PC-9 (cell line): Measurements from ENCODE around the gene ATP11C. TPM values are rescaled to one million over a fixed set of nuclear protein-coding genes. Genes with fewer than 3 reads are reported as not detected.
A peak's percentile ranks its signal among the peaks of the same experiment; 100 is the strongest.

Experiments used
- BruUV-seq: library from RNA; stranded (reverse); fragments of 400-500 nt; replicated peaks from 2 replicates; lab custom pipeline; 2021; lab: Mats Ljungman, UMichigan
- CTCF ChIA-PET: fragments of 300-600 bp; sonication (Branson Sonifier 250); formaldehyde crosslinking; loops from one replicate; lab custom pipeline; 2022; ENCODE audit warnings: antibody characterized with exemption; lab: Charles Lee
- POLR2A ChIA-PET: fragments of 300-600 bp; sonication (Branson Sonifier 250); formaldehyde crosslinking; loops from one replicate; lab custom pipeline; 2022; ENCODE audit warnings: antibody characterized with exemption; ENCODE audit not compliant: unreplicated experiment; lab: Charles Lee
- DNase-seq, 2 experiments: peaks; one replicate each; pipeline versions ENCODE4 v3.0.0 to v3.0.0-alpha.2; 2015 to 2022; ENCODE audit warnings: mixed read lengths in 1 of 2
- H2AFZ ChIP-seq: fragments of 200-600 bp; sonication (generic); 2 replicates; pipeline ENCODE4 v1.8.1; 2017; ENCODE audit warnings: antibody characterized with exemption
- H3F3A ChIP-seq: fragments of 200-600 bp; sonication (generic); 2 replicates; pipeline ENCODE4 v1.8.1; 2017; ENCODE audit warnings: antibody characterized with exemption, mild to moderate bottlenecking, low read depth; ENCODE audit not compliant: insufficient read depth
- H3K27ac ChIP-seq: fragments of 200-600 bp; sonication (generic); 2 replicates; pipeline ENCODE4 v1.6.1; 2016; ENCODE audit warnings: mixed run types
- H3K27me3 ChIP-seq: fragments of 200-600 bp; sonication (generic); 2 replicates; pipeline ENCODE4 v1.6.1; 2016; ENCODE audit warnings: low read depth, mixed run types; ENCODE audit not compliant: insufficient read depth
- H3K36me3 ChIP-seq: fragments of 200-600 bp; sonication (generic); 2 replicates; pipeline ENCODE4 v1.6.1; 2016; ENCODE audit warnings: low read depth, mixed run types
- H3K4me1 ChIP-seq: fragments of 200-600 bp; sonication (generic); replicated peaks from 2 replicates; pipeline ENCODE4 v1.6.1; 2016; ENCODE audit warnings: mixed run types; ENCODE audit not compliant: insufficient read depth
- H3K4me2 ChIP-seq: fragments of 200-600 bp; sonication (generic); 2 replicates; pipeline ENCODE4 v1.6.1; 2017; ENCODE audit warnings: mixed run types
- H3K4me3 ChIP-seq: fragments of 200-600 bp; sonication (generic); 2 replicates; pipeline ENCODE4 v1.6.1; 2016; ENCODE audit warnings: mixed run types
- H3K79me2 ChIP-seq: fragments of 200-600 bp; sonication (generic); 2 replicates; pipeline ENCODE4 v1.6.1; 2017; ENCODE audit warnings: low read depth, mixed run types
- H3K9me2 ChIP-seq: fragments of 200-600 bp; sonication (generic); 2 replicates; pipeline ENCODE4 v1.8.1; 2017; ENCODE audit warnings: mild to moderate bottlenecking; ENCODE audit not compliant: insufficient read depth
- H3K9me3 ChIP-seq: fragments of 200-600 bp; sonication (generic); 2 replicates; pipeline ENCODE4 v1.8.1; 2016; ENCODE audit warnings: low read depth; ENCODE audit not compliant: insufficient read depth
- H4K20me1 ChIP-seq: fragments of 200-600 bp; sonication (generic); 2 replicates; pipeline ENCODE4 v1.8.1; 2017; ENCODE audit not compliant: insufficient read depth
- CTCF ChIP-seq: fragments of 200-600 bp; sonication (generic); conservative IDR thresholded peaks from 2 replicates; pipeline ENCODE4 v1.6.1; 2017; ENCODE audit warnings: mixed run types, antibody characterized with exemption, mild to moderate bottlenecking, moderate library complexity
- EZH2 ChIP-seq: fragments of 200-600 bp; sonication (generic); IDR thresholded peaks from 2 replicates; pipeline ENCODE4 v1.8.0; 2017; ENCODE audit warnings: antibody characterized with exemption, low read depth
- intact Hi-C: fragments of 100-400 bp; cut with micrococcal nuclease; formaldehyde crosslinking; loops from one replicate; pipeline ENCODE4 v1.10.0; 2022; ENCODE audit not compliant: unreplicated experiment
- total RNA-seq: library from RNA; stranded (reverse); gene quantifications from 2 replicates; pipeline ENCODE4 v1.2.3, GENCODE V29; 2021

Gene ATP11C
- total RNA-seq, 1 experiment from 2014 or later, result 13.0 TPM

DNA sequence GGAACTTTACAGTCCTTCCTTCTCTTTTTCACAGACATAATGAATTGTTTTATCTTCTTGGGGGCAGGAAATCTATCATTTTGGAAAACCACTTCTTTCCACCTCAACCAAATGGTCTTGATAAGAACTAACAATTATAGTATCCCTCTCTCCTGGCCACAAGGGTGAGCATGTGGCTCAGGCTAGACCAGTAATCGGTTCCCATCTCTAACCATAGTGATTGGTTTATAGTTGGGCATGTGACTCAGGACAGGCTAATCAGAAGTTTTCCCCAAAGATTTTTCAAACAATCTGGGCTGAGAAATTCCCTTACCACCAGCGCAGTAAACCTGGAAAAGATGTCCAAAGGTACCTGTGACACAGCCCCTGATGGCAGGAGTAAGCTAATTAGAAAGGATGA is 36.4 kb upstream of the ATP11C start:
- Histone ChIP-seq H3F3A (no peaks in the 10 kb centered on the region), H3K9me2 (no peaks in the 10 kb centered on the region), H3K27ac (no peak overlapping the region), H2AFZ (no peak overlapping the region), H3K4me1 (no peaks in the 10 kb centered on the region), H4K20me1 (no peaks in the 10 kb centered on the region), H3K4me2 (no peak overlapping the region), H3K36me3 (no peaks in the 10 kb centered on the region), H3K9me3 (no peaks in the 10 kb centered on the region), H3K27me3 (no peaks in the 10 kb centered on the region), H3K4me3 (no peak overlapping the region), H3K79me2 (no peaks in the 10 kb centered on the region)
- intact Hi-C loops, result no loop called here
- ChIA-PET POLR2A (no interaction called here), CTCF (no interaction called here)
- DNase-seq, result no peak
- BruUV-seq, result no TSS peak
- TF ChIP-seq EZH2 (no peak), CTCF (no peak)

GRCh38 chrX:139967750-139968149 is 34.9 kb upstream of the ATP11C start:
- Histone ChIP-seq H3K4me3 (no peak overlapping the region), H4K20me1 (no peaks in the 10 kb centered on the region), H3K9me3 (no peaks in the 10 kb centered on the region), H3K79me2 (no peaks in the 10 kb centered on the region), H3K4me1 (no peaks in the 10 kb centered on the region), H3F3A (no peaks in the 10 kb centered on the region), H2AFZ (no peak overlapping the region), H3K36me3 (no peaks in the 10 kb centered on the region), H3K9me2 (no peaks in the 10 kb centered on the region), H3K4me2 (no peak overlapping the region), H3K27me3 (no peaks in the 10 kb centered on the region), H3K27ac (no peak overlapping the region)
- TF ChIP-seq EZH2 (no peak), CTCF (no peak)
- ChIA-PET CTCF (interaction anchor here (0.5 kb wide), 1 partner anchor 152 kb away, joined by 12 read pairs; no protein-coding TSS in a partner anchor), POLR2A (no interaction called here)
- no TSS peak for BruUV-seq
- DNase-seq, result no peak
- intact Hi-C loops, result no loop called here

DNA sequence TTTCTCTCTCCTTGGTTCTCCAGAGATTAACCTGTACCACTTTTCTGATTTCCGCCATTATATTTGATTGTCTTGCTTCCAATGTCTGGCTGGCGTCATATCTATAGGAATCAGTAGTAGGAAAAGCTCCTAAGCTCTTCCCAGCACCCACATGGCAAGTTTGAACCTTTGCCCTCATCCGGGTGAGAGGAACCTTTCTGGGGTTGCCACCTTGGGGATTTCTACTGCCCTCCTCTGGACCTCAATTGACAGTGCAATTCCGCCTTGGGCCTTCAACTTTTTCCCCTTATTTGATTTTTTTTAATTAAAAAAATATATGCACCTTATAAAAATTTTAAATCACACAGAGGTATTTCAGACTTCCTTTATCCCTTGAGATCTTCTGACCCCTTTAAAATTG is 34.4 kb upstream of the ATP11C start:
- no peaks in the 10 kb centered on the region for H3K27me3 ChIP-seq
- POLR2A ChIA-PET, result no interaction called here
- no peak overlapping the region for H2AFZ ChIP-seq
- BruUV-seq, result no TSS peak
- no peak overlapping the region for H3K4me3 ChIP-seq
- no peaks in the 10 kb centered on the region for H3F3A ChIP-seq
- no peak overlapping the region for H3K27ac ChIP-seq
- H4K20me1 ChIP-seq, result no peaks in the 10 kb centered on the region
- H3K4me2 ChIP-seq, result no peak overlapping the region
- H3K79me2 ChIP-seq, result no peaks in the 10 kb centered on the region
- TF ChIP-seq CTCF (peak; percentile 51), EZH2 (no peak)
- H3K4me1 ChIP-seq, result no peaks in the 10 kb centered on the region
- H3K9me2 ChIP-seq, result no peaks in the 10 kb centered on the region
- H3K36me3 ChIP-seq, result no peaks in the 10 kb centered on the region
- intact Hi-C loops, result no loop called here
- no peak for DNase-seq
- CTCF ChIA-PET, result interaction anchor here (0.5 kb wide), 1 partner anchor 152 kb away, joined by 12 read pairs; no protein-coding TSS in a partner anchor
- H3K9me3 ChIP-seq, result no peaks in the 10 kb centered on the region
